Measurements from ENCODE around the gene TRAF3. TPM values are rescaled to one million over a fixed set of nuclear protein-coding genes. Genes with fewer than 3 reads are reported as not detected.

Gene TRAF3
- total RNA-seq, 1 donor = 19.5 TPM

GRCh38 chr14:102789349-102789748, 12.1 kb downstream of the TRAF3 start:
- Histone ChIP-seq H4K20me1 (ENCODE audit: insufficient read depth, low read length) (peaks cover 27% of the 10 kb centered on the region), H3K27me3 (ENCODE audit: insufficient read depth, low read length) (no peaks in the 10 kb centered on the region), H3K9me3 (ENCODE audit: low read depth, low read length) (peaks cover 5% of the 10 kb centered on the region), H3K36me3 (ENCODE audit: insufficient read depth, low read length) (peaks cover 3% of the 10 kb centered on the region), H2AFZ (ENCODE audit: low read length) (no peak overlapping the region), H3K4me2 (ENCODE audit: insufficient read depth, low read length) (no peak overlapping the region), H3K4me3 (ENCODE audit: insufficient read depth, low read length) (no peak overlapping the region), H3K79me2 (ENCODE audit: insufficient read depth, low read length) (peaks cover 97% of the 10 kb centered on the region), H3K27ac (ENCODE audit: low read depth, low read length) (no peak overlapping the region), H3K4me1 (ENCODE audit: insufficient read depth, low read length) (peaks cover 4% of the 10 kb centered on the region)
- no peak for DNase-seq (ENCODE audit: insufficient read length, low spot score, missing footprints)
- TF ChIP-seq CTCF (IDR thresholded peaks at IDR 0.05; ENCODE audit: extremely low read depth, low read depth, low read length) = no peak

DNA sequence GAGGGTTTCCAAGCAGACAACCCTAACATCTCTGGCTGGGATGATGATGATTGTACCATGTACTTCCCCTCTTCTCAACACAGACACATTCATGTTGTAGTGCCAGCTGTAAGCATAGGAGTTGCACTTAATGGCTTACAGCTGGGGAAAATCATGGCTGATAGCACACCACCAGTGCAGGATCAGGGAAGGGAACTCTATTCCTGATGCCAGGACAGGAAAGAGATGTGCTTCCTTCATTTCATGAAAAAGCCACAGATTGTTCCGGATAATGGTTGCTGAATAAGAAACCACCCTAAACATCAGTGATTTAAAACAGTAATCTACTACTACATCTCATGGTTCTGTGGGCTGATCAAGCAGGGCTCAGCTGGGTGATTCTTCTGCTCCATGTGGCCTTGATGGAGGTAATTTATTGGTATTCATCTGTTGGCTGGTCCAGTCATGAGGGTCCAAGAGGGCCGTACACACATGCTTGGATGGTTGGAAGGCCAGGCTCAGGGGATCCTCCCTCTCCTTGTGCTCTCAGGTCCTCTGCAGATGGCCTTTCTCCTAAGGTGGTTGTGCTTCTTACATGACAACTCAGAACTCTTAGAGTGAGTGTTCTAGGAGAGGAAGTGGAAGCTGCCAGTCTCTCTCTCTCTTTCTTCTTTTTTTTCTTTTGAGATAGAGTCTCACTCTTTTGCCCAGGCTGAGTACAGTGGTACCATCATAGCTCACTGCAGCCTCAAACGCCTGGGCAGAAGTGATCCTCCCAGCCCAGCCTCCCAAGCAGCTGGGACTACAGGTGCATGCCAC, 16.5 kb downstream of the TRAF3 start:
- Histone ChIP-seq H2AFZ (ENCODE audit: low read length) (no peak overlapping the region), H3K79me2 (ENCODE audit: insufficient read depth, low read length) (peaks cover 86% of the 10 kb centered on the region), H3K27me3 (ENCODE audit: insufficient read depth, low read length) (no peaks in the 10 kb centered on the region), H3K9me3 (ENCODE audit: low read depth, low read length) (peaks cover 5% of the 10 kb centered on the region), H4K20me1 (ENCODE audit: insufficient read depth, low read length) (peaks cover 34% of the 10 kb centered on the region), H3K4me3 (ENCODE audit: insufficient read depth, low read length) (no peak overlapping the region), H3K27ac (ENCODE audit: low read depth, low read length) (no peak overlapping the region), H3K36me3 (ENCODE audit: insufficient read depth, low read length) (peaks cover 3% of the 10 kb centered on the region), H3K4me2 (ENCODE audit: insufficient read depth, low read length) (no peak overlapping the region), H3K4me1 (ENCODE audit: insufficient read depth, low read length) (peaks cover 16% of the 10 kb centered on the region)
- no peak for DNase-seq (ENCODE audit: insufficient read length, low spot score, missing footprints)
- TF ChIP-seq CTCF (IDR thresholded peaks at IDR 0.05; ENCODE audit: extremely low read depth, low read depth, low read length) = no peak

DNA sequence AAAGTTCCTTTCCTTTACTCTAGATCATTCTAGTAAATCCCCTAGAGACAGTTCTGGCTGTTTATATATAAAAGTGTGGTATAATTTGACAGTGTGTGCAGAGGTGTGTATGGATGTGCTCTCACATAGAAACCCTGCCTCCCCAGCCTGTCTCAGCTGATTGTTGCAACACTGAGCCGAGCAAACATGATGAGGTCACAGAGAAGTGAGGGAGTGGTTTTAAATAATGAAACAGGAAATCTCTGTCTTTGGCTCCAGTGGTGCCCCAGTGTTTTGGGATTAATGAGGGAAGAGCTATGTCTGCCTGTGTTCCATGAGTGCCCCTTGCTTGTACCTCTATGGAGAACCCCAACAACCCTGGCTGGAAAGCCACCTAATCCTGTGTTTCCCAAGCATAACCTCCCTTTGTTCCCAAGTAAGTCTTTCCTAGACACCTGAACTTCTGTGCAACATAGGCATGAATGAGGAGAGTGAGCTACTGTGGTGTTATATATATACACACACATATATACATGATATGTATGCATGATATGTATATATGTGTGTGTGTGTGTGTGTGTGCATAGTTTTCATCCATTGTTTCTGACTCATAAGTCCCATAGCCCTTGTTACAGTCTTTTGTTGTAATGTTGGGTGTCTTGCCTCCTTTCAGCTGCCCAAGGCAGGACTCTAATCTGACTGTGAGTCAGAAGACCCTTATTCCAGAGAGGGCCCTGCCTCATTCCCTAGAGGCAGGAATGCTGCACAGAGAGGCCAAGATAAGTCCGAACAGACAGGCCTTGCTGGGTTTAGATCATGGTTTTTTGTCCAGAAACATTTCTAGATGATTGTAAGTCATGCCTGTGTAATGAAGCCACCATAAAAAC, 18.0 kb downstream of the TRAF3 start:
- Histone ChIP-seq H2AFZ (ENCODE audit: low read length) (peak overlapping the region; percentile 2), H3K4me3 (ENCODE audit: insufficient read depth, low read length) (peak overlapping the region; percentile 14)

More for the DNA sequence above, 18.0 kb downstream of the TRAF3 start:
- TF ChIP-seq CTCF (IDR thresholded peaks at IDR 0.05; ENCODE audit: extremely low read depth, low read depth, low read length) = peak; percentile 45
- H3K27ac ChIP-seq (ENCODE audit: low read depth, low read length) = peak overlapping the region; percentile 81
- peak; percentile 91 for DNase-seq (ENCODE audit: insufficient read length, low spot score, missing footprints)
- peak overlapping the region; percentile 76 for H3K4me2 ChIP-seq (ENCODE audit: insufficient read depth, low read length)
- peaks cover 85% of the 10 kb centered on the region for H3K79me2 ChIP-seq (ENCODE audit: insufficient read depth, low read length)
- H3K4me1 ChIP-seq (ENCODE audit: insufficient read depth, low read length) = peaks cover 28% of the 10 kb centered on the region
- peaks cover 3% of the 10 kb centered on the region for H3K36me3 ChIP-seq (ENCODE audit: insufficient read depth, low read length)
- peaks cover 5% of the 10 kb centered on the region for H3K9me3 ChIP-seq (ENCODE audit: low read depth, low read length)
- H3K27me3 ChIP-seq (ENCODE audit: insufficient read depth, low read length) = no peaks in the 10 kb centered on the region
- H4K20me1 ChIP-seq (ENCODE audit: insufficient read depth, low read length) = peaks cover 48% of the 10 kb centered on the region
